Measurements from ENCODE around the gene ARHGEF2. TPM values are rescaled to one million over a fixed set of nuclear protein-coding genes. Genes with fewer than 3 reads are reported as not detected.

The ARHGEF2 gene
- total RNA-seq, 1 experiment from 2014 or later: 69.5 TPM

DNA sequence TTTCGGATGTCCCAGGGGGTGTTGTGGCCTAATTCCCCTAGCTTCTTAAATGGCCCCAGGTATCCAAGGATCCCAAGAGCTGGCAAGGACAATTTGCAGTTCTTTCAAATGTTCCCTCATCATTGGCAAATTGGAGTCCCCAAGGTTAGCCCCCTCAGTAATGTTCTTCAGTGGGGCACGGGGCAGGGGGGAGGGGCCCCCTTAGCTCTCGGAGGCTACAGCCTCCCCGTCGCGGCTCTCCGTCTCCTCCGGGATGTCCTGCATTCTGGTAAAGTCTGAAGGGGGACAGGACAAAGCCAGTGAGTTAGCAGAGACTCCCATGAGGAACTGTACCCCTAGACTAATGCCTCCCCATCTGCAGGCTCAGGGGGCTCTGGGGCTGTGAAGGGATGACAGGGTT, 30.6 kb downstream of the ARHGEF2 start:
- no peaks in the 10 kb centered on the region for H3K27me3 Mint-ChIP-seq (ENCODE audit: low read depth)
- DNase-seq (ENCODE audit: low spot score) (no peak), ATAC-seq (no peak)
- CTCF ChIA-PET: interaction anchor here (0.6 to 1.6 kb wide), 6 partner anchors 10 to 119 kb away, joined by 3 to 6 read pairs (median 3); partner anchors contain the start of gene ARHGEF2
- H3K4me1 Mint-ChIP-seq: peaks cover 19% of the 10 kb centered on the region
- POLR2A ChIA-PET: no interaction called here
- TF ChIP-seq, protein P1, sequence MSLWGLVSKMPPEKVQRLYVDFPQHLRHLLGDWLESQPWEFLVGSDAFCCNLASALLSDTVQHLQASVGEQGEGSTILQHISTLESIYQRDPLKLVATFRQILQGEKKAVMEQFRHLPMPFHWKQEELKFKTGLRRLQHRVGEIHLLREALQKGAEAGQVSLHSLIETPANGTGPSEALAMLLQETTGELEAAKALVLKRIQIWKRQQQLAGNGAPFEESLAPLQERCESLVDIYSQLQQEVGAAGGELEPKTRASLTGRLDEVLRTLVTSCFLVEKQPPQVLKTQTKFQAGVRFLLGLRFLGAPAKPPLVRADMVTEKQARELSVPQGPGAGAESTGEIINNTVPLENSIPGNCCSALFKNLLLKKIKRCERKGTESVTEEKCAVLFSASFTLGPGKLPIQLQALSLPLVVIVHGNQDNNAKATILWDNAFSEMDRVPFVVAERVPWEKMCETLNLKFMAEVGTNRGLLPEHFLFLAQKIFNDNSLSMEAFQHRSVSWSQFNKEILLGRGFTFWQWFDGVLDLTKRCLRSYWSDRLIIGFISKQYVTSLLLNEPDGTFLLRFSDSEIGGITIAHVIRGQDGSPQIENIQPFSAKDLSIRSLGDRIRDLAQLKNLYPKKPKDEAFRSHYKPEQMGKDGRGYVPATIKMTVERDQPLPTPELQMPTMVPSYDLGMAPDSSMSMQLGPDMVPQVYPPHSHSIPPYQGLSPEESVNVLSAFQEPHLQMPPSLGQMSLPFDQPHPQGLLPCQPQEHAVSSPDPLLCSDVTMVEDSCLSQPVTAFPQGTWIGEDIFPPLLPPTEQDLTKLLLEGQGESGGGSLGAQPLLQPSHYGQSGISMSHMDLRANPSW (CRISPR knock-in tag; conservative IDR thresholded peaks at IDR 0.05; ENCODE audit: low read depth): no peak
- TF ChIP-seq, protein P2, sequence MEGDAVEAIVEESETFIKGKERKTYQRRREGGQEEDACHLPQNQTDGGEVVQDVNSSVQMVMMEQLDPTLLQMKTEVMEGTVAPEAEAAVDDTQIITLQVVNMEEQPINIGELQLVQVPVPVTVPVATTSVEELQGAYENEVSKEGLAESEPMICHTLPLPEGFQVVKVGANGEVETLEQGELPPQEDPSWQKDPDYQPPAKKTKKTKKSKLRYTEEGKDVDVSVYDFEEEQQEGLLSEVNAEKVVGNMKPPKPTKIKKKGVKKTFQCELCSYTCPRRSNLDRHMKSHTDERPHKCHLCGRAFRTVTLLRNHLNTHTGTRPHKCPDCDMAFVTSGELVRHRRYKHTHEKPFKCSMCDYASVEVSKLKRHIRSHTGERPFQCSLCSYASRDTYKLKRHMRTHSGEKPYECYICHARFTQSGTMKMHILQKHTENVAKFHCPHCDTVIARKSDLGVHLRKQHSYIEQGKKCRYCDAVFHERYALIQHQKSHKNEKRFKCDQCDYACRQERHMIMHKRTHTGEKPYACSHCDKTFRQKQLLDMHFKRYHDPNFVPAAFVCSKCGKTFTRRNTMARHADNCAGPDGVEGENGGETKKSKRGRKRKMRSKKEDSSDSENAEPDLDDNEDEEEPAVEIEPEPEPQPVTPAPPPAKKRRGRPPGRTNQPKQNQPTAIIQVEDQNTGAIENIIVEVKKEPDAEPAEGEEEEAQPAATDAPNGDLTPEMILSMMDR (IDR thresholded peaks at IDR 0.05): no peak
- no peak overlapping the region for H3K4me3 Mint-ChIP-seq
- H3K9me3 Mint-ChIP-seq: no peaks in the 10 kb centered on the region
- no peak overlapping the region for H3K27ac Mint-ChIP-seq
- peaks cover 37% of the 10 kb centered on the region for H3K36me3 Mint-ChIP-seq

DNA sequence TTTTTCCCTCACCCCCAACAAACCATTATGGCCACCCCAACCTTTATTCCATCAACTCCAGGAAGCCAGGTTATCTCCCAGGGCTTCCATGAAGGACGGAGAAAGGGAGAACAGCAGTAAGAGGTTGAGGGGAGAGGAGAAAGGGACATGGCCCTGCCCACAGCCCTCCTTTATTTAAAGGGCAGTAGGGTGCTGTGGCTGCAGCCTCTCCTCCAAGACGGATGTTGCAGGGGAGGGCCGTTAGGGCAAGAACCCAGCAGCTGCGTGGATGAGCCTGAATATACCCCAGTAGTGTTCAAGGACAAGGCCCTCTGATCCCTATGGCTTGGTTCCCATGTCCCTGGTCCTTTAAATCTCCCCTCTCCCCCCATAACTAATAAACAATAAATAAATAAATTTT, 31.1 kb downstream of the ARHGEF2 start:
- H3K27me3 Mint-ChIP-seq (ENCODE audit: low read depth): no peaks in the 10 kb centered on the region
- no peak overlapping the region for H3K4me3 Mint-ChIP-seq
- POLR2A ChIA-PET: no interaction called here
- ATAC-seq (no peak), DNase-seq (ENCODE audit: low spot score) (no peak)
- peaks cover 19% of the 10 kb centered on the region for H3K4me1 Mint-ChIP-seq
- H3K27ac Mint-ChIP-seq: no peak overlapping the region
- no peaks in the 10 kb centered on the region for H3K9me3 Mint-ChIP-seq
- CTCF ChIA-PET: interaction anchor here (0.6 to 1.6 kb wide), 5 partner anchors 9 to 119 kb away, joined by 3 to 6 read pairs (median 3); partner anchors contain the start of gene ARHGEF2
- H3K36me3 Mint-ChIP-seq: peaks cover 33% of the 10 kb centered on the region
- TF ChIP-seq IRF2 (CRISPR knock-in tag; IDR thresholded peaks at IDR 0.05; ENCODE audit: borderline replicate concordance, low read depth): no peak
- TF ChIP-seq, protein P3, sequence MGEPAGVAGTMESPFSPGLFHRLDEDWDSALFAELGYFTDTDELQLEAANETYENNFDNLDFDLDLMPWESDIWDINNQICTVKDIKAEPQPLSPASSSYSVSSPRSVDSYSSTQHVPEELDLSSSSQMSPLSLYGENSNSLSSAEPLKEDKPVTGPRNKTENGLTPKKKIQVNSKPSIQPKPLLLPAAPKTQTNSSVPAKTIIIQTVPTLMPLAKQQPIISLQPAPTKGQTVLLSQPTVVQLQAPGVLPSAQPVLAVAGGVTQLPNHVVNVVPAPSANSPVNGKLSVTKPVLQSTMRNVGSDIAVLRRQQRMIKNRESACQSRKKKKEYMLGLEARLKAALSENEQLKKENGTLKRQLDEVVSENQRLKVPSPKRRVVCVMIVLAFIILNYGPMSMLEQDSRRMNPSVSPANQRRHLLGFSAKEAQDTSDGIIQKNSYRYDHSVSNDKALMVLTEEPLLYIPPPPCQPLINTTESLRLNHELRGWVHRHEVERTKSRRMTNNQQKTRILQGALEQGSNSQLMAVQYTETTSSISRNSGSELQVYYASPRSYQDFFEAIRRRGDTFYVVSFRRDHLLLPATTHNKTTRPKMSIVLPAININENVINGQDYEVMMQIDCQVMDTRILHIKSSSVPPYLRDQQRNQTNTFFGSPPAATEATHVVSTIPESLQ (CRISPR knock-in tag; IDR thresholded peaks at IDR 0.05): no peak
- TF ChIP-seq, protein P4, sequence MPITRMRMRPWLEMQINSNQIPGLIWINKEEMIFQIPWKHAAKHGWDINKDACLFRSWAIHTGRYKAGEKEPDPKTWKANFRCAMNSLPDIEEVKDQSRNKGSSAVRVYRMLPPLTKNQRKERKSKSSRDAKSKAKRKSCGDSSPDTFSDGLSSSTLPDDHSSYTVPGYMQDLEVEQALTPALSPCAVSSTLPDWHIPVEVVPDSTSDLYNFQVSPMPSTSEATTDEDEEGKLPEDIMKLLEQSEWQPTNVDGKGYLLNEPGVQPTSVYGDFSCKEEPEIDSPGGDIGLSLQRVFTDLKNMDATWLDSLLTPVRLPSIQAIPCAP (CRISPR knock-in tag; IDR thresholded peaks at IDR 0.05): no peak
- TF ChIP-seq, protein P5, sequence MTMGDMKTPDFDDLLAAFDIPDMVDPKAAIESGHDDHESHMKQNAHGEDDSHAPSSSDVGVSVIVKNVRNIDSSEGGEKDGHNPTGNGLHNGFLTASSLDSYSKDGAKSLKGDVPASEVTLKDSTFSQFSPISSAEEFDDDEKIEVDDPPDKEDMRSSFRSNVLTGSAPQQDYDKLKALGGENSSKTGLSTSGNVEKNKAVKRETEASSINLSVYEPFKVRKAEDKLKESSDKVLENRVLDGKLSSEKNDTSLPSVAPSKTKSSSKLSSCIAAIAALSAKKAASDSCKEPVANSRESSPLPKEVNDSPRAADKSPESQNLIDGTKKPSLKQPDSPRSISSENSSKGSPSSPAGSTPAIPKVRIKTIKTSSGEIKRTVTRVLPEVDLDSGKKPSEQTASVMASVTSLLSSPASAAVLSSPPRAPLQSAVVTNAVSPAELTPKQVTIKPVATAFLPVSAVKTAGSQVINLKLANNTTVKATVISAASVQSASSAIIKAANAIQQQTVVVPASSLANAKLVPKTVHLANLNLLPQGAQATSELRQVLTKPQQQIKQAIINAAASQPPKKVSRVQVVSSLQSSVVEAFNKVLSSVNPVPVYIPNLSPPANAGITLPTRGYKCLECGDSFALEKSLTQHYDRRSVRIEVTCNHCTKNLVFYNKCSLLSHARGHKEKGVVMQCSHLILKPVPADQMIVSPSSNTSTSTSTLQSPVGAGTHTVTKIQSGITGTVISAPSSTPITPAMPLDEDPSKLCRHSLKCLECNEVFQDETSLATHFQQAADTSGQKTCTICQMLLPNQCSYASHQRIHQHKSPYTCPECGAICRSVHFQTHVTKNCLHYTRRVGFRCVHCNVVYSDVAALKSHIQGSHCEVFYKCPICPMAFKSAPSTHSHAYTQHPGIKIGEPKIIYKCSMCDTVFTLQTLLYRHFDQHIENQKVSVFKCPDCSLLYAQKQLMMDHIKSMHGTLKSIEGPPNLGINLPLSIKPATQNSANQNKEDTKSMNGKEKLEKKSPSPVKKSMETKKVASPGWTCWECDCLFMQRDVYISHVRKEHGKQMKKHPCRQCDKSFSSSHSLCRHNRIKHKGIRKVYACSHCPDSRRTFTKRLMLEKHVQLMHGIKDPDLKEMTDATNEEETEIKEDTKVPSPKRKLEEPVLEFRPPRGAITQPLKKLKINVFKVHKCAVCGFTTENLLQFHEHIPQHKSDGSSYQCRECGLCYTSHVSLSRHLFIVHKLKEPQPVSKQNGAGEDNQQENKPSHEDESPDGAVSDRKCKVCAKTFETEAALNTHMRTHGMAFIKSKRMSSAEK (CRISPR knock-in tag; IDR thresholded peaks at IDR 0.05; ENCODE audit: borderline replicate concordance): no peak
- no peak for TF ChIP-seq ZNF219 (CRISPR knock-in tag; IDR thresholded peaks at IDR 0.05; ENCODE audit: borderline replicate concordance)
- TF ChIP-seq, protein P6, sequence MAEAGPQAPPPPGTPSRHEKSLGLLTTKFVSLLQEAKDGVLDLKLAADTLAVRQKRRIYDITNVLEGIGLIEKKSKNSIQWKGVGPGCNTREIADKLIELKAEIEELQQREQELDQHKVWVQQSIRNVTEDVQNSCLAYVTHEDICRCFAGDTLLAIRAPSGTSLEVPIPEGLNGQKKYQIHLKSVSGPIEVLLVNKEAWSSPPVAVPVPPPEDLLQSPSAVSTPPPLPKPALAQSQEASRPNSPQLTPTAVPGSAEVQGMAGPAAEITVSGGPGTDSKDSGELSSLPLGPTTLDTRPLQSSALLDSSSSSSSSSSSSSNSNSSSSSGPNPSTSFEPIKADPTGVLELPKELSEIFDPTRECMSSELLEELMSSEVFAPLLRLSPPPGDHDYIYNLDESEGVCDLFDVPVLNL (CRISPR knock-in tag; IDR thresholded peaks at IDR 0.05; ENCODE audit: borderline replicate concordance, low read depth): no peak
